A673 (cell line): ENCODE results near the gene KAZN. TPM values are rescaled to one million over a fixed set of nuclear protein-coding genes. Genes with fewer than 3 reads are reported as not detected.
A peak's percentile ranks its signal among the peaks of the same experiment; 100 is the strongest.

Experiments used
- BruUV-seq: library from RNA; stranded (reverse); fragments of 400-500 nt; replicated peaks from 2 replicates; lab custom pipeline; 2021; lab: Mats Ljungman, UMichigan
- CTCF ChIA-PET: fragments of 300-600 bp; sonication (Branson Sonifier 250); formaldehyde crosslinking; loops from one replicate; lab custom pipeline; 2022; ENCODE audit warnings: antibody characterized with exemption; lab: Charles Lee
- POLR2A ChIA-PET: fragments of 300-600 bp; sonication (Branson Sonifier 250); formaldehyde crosslinking; loops from one replicate; lab custom pipeline; 2022; ENCODE audit warnings: antibody characterized with exemption; ENCODE audit not compliant: low non-redundant PET; lab: Charles Lee
- DNase-seq: peaks from one replicate; pipeline ENCODE4 v3.0.0-alpha.2; 2015; ENCODE audit warnings: low spot score
- H3K27ac ChIP-seq: fragments of 200-600 bp; sonication (generic); 2 replicates; pipeline ENCODE4 v1.5.1; 2016; ENCODE audit warnings: mixed run types, low read depth, mild to moderate bottlenecking, mixed read lengths, antibody characterized with exemption, low read length; ENCODE audit not compliant: poor library complexity, severe bottlenecking
- H3K27me3 ChIP-seq: fragments of 200-600 bp; sonication (generic); replicated peaks from 2 replicates; pipeline ENCODE4 v1.6.1; 2017; ENCODE audit warnings: mixed run types, low read depth, mild to moderate bottlenecking, mixed read lengths, antibody characterized with exemption, low read length; ENCODE audit not compliant: insufficient read depth, poor library complexity
- H3K36me3 ChIP-seq: fragments of 200-600 bp; sonication (generic); 2 replicates; pipeline ENCODE4 v1.6.1; 2016; ENCODE audit warnings: mixed run types, mild to moderate bottlenecking, mixed read lengths, antibody characterized with exemption, low read length; ENCODE audit not compliant: insufficient read depth, poor library complexity, severe bottlenecking
- H3K4me1 ChIP-seq: fragments of 200-600 bp; sonication (generic); 2 replicates; pipeline ENCODE4 v1.6.1; 2017; ENCODE audit warnings: mixed run types, mild to moderate bottlenecking, mixed read lengths, antibody characterized with exemption, low read length; ENCODE audit not compliant: insufficient read depth, poor library complexity, severe bottlenecking
- H3K4me3 ChIP-seq: fragments of 200-600 bp; sonication (generic); 2 replicates; pipeline ENCODE4 v1.5.1; 2016; ENCODE audit warnings: low read depth, mixed run types, mild to moderate bottlenecking, mixed read lengths, low read length; ENCODE audit not compliant: poor library complexity, severe bottlenecking
- H3K9me3 ChIP-seq: fragments of 200-600 bp; sonication (generic); 2 replicates; pipeline ENCODE4 v1.6.1; 2016; ENCODE audit warnings: mixed run types, low read depth, mild to moderate bottlenecking, mixed read lengths, antibody characterized with exemption, low read length; ENCODE audit not compliant: poor library complexity, severe bottlenecking
- EZH2 ChIP-seq: fragments of 200-600 bp; sonication (generic); IDR thresholded peaks from 2 replicates; pipeline ENCODE4 v1.6.1; 2017; ENCODE audit warnings: borderline replicate concordance, low read depth, mild to moderate bottlenecking, mixed read lengths, antibody characterized with exemption, low read length; ENCODE audit not compliant: poor library complexity, severe bottlenecking
- intact Hi-C: fragments of 100-400 bp; cut with micrococcal nuclease; formaldehyde crosslinking; loops from one replicate; pipeline ENCODE4 v1.10.0; 2022; ENCODE audit not compliant: unreplicated experiment
- total RNA-seq: library from RNA; stranded (reverse); gene quantifications from 2 replicates; pipeline ENCODE4 v1.2.3, GENCODE V29; 2021
- TF ChIP-seq, protein P1 (sequence below): fragments of 300-800, 200-600 bp; sonication (generic); conservative IDR thresholded peaks from 2 replicates; pipeline ENCODE4 v1.5.1; 2017; ENCODE audit warnings: low read depth, mild to moderate bottlenecking, antibody characterized with exemption, low read length, moderate library complexity, mixed read lengths

Gene KAZN
- total RNA-seq, 1 experiment from 2014 or later = 8.0 TPM

GRCh38 chr1:14712136-14712535 lies 113.7 kb downstream of the KAZN start:
- H3K36me3 ChIP-seq = no peaks in the 10 kb centered on the region
- no peaks in the 10 kb centered on the region for H3K27me3 ChIP-seq
- no TSS peak for BruUV-seq
- H3K4me1 ChIP-seq = peaks cover 10% of the 10 kb centered on the region
- POLR2A ChIA-PET = no interaction called here
- no peaks in the 10 kb centered on the region for H3K9me3 ChIP-seq
- TF ChIP-seq EZH2 = no peak
- TF ChIP-seq, protein P1, sequence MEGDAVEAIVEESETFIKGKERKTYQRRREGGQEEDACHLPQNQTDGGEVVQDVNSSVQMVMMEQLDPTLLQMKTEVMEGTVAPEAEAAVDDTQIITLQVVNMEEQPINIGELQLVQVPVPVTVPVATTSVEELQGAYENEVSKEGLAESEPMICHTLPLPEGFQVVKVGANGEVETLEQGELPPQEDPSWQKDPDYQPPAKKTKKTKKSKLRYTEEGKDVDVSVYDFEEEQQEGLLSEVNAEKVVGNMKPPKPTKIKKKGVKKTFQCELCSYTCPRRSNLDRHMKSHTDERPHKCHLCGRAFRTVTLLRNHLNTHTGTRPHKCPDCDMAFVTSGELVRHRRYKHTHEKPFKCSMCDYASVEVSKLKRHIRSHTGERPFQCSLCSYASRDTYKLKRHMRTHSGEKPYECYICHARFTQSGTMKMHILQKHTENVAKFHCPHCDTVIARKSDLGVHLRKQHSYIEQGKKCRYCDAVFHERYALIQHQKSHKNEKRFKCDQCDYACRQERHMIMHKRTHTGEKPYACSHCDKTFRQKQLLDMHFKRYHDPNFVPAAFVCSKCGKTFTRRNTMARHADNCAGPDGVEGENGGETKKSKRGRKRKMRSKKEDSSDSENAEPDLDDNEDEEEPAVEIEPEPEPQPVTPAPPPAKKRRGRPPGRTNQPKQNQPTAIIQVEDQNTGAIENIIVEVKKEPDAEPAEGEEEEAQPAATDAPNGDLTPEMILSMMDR = no peak
- intact Hi-C loops = no loop called here
- H3K27ac ChIP-seq = no peak overlapping the region
- no peak overlapping the region for H3K4me3 ChIP-seq
- CTCF ChIA-PET = no interaction called here
- no peak for DNase-seq

GRCh38 chr1:14713077-14713476 lies 114.6 kb downstream of the KAZN start:
- ChIA-PET POLR2A (no interaction called here), CTCF (no interaction called here)
- TF ChIP-seq, protein P1 = no peak
- TF ChIP-seq EZH2 = no peak
- no peak overlapping the region for H3K27ac ChIP-seq
- peak; percentile 45 for DNase-seq
- no TSS peak for BruUV-seq
- H3K36me3 ChIP-seq = no peaks in the 10 kb centered on the region
- intact Hi-C loops = no loop called here
- no peaks in the 10 kb centered on the region for H3K27me3 ChIP-seq
- H3K4me1 ChIP-seq = peaks cover 3% of the 10 kb centered on the region
- H3K4me3 ChIP-seq = no peak overlapping the region
- H3K9me3 ChIP-seq = no peaks in the 10 kb centered on the region

DNA sequence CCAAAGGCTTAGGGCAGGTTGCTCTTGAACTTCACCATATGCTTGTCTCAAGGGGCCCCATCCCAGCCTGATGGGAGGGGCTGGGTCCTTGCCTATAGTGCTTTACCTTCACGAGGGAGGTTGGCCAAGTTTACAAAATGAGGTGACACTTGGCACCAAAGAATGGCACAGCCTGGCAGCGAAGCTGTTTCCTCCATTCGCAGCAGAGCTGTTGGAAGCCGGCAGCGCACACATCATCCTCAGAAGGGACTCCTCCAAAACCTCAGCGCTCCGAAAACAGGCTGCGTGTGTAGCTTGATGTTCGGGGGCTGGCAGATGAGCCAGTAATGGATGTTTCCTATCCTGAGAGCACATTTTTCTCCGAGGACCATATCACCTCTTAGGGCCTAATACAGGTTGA lies 116.8 kb downstream of the KAZN start:
- ChIA-PET CTCF (no interaction called here), POLR2A (no interaction called here)
- Histone ChIP-seq H3K4me3 (no peak overlapping the region), H3K27ac (no peak overlapping the region), H3K9me3 (no peaks in the 10 kb centered on the region), H3K36me3 (no peaks in the 10 kb centered on the region), H3K4me1 (no peaks in the 10 kb centered on the region), H3K27me3 (no peaks in the 10 kb centered on the region)
- TF ChIP-seq, protein P1 = no peak
- no peak for TF ChIP-seq EZH2
- no TSS peak for BruUV-seq
- DNase-seq = no peak
- intact Hi-C loops = no loop called here
